ENCODE results near the gene AUTS2.
"Not testable (repeated sequence)": the region's sequence is repeated elsewhere in the genome, so short reads cannot be mapped to it uniquely, and the experiment has no call there.

AUTS2 gene

GRCh38 chr7:70230761-70231160 lies 632.5 kb downstream of the AUTS2 start:
- DNase-seq: no peak

GRCh38 chr7:70233776-70234175 lies 635.5 kb downstream of the AUTS2 start:
- DNase-seq: no peak

- no peak for DNase-seq
Observed at GRCh38 chr7:70237256-70237655, 639.0 kb downstream of the AUTS2 start.

- DNase-seq: no peak
Observed at GRCh38 chr7:70237831-70238575, 639.7 kb downstream of the AUTS2 start.

GRCh38 chr7:70239918-70240317 lies 641.6 kb downstream of the AUTS2 start:
- no peak for DNase-seq

- DNase-seq: no peak
Observed at GRCh38 chr7:70240873-70241272, 642.6 kb downstream of the AUTS2 start.

- no peak for DNase-seq
Observed at GRCh38 chr7:70241536-70242175, 643.4 kb downstream of the AUTS2 start.

- DNase-seq: no peak
Observed at GRCh38 chr7:70242826-70243225, 644.6 kb downstream of the AUTS2 start.

GRCh38 chr7:70243443-70243842 lies 645.2 kb downstream of the AUTS2 start:
- no peak for DNase-seq

GRCh38 chr7:70257921-70258320 lies 659.6 kb downstream of the AUTS2 start:
- DNase-seq: no peak

- no peak for DNase-seq
Observed at GRCh38 chr7:70259502-70259901, 661.2 kb downstream of the AUTS2 start.

- DNase-seq: no peak
Observed at GRCh38 chr7:70263471-70264255, 665.4 kb downstream of the AUTS2 start.

- DNase-seq: no peak
Observed at GRCh38 chr7:70266186-70266585, 667.9 kb downstream of the AUTS2 start.

GRCh38 chr7:70267381-70268120 lies 669.3 kb downstream of the AUTS2 start:
- no peak for DNase-seq

- DNase-seq: no peak
Observed at GRCh38 chr7:70268179-70268578, 669.9 kb downstream of the AUTS2 start.

- no peak for DNase-seq
Observed at GRCh38 chr7:70270149-70270548, 671.9 kb downstream of the AUTS2 start.

GRCh38 chr7:70271617-70272081 lies 673.4 kb downstream of the AUTS2 start:
- no peak for DNase-seq

- DNase-seq: not testable (repeated sequence)
Observed at GRCh38 chr7:70275570-70275969, 677.3 kb downstream of the AUTS2 start.

- DNase-seq: no peak
Observed at GRCh38 chr7:70285187-70285586, 686.9 kb downstream of the AUTS2 start.

GRCh38 chr7:70285854-70286253 lies 687.6 kb downstream of the AUTS2 start:
- DNase-seq: no peak

- DNase-seq: no peak
Observed at GRCh38 chr7:70288781-70289456, 690.6 kb downstream of the AUTS2 start.

GRCh38 chr7:70292716-70293115 lies 694.4 kb downstream of the AUTS2 start:
- no peak for DNase-seq
